ENCODE results near the gene IGF1R. TPM values are rescaled to one million over a fixed set of nuclear protein-coding genes. Genes with fewer than 3 reads are reported as not detected.

The IGF1R gene
- total RNA-seq, 2 donors from 2014 or later: 25.7 to 40.1 TPM

DNA sequence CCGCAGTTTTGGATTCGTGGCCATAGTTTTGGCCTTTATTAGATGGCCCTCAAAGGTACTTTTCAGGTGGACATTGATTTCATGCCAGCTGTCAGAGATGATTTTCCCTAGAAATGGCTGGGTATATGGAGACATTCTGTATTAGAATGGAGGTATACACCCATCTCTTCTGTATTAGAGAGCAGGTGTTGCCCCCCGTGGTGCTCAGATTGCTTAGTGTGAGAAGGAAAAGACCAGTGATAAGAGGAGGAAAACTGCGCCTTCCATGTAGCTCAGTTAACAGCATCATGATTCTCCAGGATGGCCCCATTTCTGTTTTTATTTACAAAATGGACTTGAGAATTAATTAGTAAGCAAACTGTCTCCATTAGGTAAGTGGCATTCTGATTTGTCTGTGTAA is 145.9 kb downstream of the IGF1R start:
- DNase-seq: no peak
- Mint-ChIP-seq H3K4me3 (no peak overlapping the region), H3K27me3 (ENCODE audit: low read depth) (no peaks in the 10 kb centered on the region), H3K36me3 (ENCODE audit: insufficient read depth in 2 of 2) (no peaks in the 10 kb centered on the region), H3K9me3 (no peaks in the 10 kb centered on the region), H3K27ac (no peak overlapping the region), H3K4me1 (ENCODE audit: low read depth) (peaks cover 53% of the 10 kb centered on the region)
- ATAC-seq (replicated peaks in 1 of 2): no peak

DNA sequence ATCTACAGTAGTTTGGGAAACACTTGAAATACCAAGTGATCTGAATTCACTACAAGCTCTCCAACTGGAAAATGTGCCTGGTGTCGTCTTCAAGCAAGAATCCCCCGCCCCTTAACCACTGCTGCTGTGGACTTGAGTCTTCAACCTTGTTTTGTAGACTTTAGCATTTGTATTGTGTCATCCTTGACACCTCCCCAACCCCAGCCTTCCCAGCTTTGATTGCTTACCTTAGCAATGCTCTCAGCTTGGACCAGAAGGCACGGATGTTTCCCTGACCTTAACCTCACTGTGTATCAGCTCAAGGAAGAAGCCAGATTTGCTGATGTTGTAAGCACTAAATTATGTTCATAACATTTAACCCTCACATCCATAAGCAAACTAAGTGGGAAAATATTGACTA is 146.4 kb downstream of the IGF1R start:
- Mint-ChIP-seq H3K4me3 (no peak overlapping the region), H3K9me3 (no peaks in the 10 kb centered on the region), H3K27ac (no peak overlapping the region), H3K27me3 (ENCODE audit: low read depth) (no peaks in the 10 kb centered on the region), H3K4me1 (ENCODE audit: low read depth) (peaks cover 59% of the 10 kb centered on the region), H3K36me3 (ENCODE audit: insufficient read depth in 2 of 2) (no peaks in the 10 kb centered on the region)
- ATAC-seq (replicated peaks in 1 of 2): no peak
- DNase-seq: no peak

DNA sequence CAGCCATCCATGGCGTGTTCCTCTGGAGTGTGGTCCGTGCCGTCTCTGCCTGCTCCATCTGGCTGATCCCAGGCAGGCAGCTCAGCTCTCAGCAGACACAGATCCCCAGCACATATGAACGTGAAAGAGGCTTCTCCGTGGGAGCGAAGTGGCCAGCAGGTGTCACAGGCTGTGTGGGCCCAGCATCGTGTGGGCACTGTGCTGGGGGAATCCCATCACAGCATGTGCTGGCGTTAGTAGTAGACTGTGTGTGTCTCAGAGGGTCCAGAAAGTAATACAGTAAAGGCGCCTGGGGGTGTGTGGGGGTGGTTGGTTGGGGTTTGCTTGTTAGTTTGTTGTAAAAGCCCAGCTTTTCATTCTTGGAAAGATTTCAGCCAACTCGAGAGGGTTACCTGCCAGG is 147.6 kb downstream of the IGF1R start:
- no peak for DNase-seq
- Mint-ChIP-seq H3K9me3 (no peaks in the 10 kb centered on the region), H3K27ac (no peak overlapping the region), H3K4me1 (ENCODE audit: low read depth) (peaks cover 59% of the 10 kb centered on the region), H3K36me3 (ENCODE audit: insufficient read depth in 2 of 2) (no peaks in the 10 kb centered on the region), H3K4me3 (no peak overlapping the region), H3K27me3 (ENCODE audit: low read depth) (no peaks in the 10 kb centered on the region)
- ATAC-seq (replicated peaks in 1 of 2): no peak

DNA sequence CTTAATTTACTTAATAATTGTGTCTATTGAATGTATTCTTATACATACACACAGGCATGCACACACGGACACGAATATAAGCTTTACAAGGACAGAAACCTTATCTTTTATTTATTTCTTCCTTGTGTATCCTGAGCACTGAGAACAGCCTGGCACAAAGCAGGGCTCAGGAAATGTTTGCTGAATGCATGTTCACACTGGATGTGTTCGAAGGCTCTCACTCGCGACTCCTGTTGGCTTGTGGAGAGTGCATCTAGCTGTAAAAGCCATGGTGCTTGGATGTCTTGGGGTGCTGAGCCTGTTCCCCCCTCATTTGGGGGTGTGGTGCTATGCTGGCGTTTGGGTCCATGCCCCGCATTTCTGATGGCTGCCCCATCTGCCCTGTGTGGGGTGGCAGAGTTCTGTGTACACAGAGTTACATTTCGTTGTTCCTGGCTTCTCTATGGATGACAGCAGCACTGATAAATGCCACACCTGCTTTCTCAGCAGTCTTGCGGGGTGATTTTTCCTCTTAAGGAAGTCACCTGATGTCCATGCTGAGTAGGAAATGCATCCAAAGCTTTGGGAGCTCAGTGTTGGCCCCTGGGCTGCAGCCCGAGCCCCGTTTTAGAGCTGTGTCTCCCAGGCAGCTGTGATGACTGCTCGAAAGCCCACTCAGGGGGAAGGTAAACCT is 148.5 kb downstream of the IGF1R start:
- Mint-ChIP-seq H3K27ac (no peak overlapping the region), H3K36me3 (ENCODE audit: insufficient read depth in 2 of 2) (no peaks in the 10 kb centered on the region), H3K4me3 (no peak overlapping the region), H3K4me1 (ENCODE audit: low read depth) (peaks cover 59% of the 10 kb centered on the region), H3K9me3 (no peaks in the 10 kb centered on the region), H3K27me3 (ENCODE audit: low read depth) (no peaks in the 10 kb centered on the region)
- ATAC-seq (replicated peaks in 1 of 2): no peak
- no peak for DNase-seq

DNA sequence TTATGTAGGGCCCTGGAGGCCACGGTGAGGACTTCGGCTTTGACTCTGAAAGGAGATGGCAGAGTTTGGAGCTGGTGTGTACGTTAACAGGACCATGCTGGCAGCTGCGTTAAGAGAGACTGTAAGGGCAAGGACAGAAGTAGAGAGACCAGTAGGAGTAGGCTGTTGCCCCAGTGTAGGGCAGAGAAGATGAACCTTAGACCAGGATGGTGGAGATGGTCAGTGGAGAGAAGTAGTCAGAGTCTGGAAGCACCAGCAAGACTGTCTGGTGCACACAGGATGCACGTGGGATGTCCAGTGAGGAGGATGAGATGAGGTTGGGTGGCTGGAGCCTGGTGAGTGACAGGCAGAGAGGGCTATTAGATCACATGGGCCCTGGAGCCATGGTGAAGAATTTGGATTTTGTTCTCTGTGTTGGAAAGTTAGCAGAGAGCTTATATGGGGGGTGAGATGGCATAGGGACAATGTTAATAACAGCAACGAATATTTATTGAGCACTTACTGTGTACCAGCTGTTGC is 150.1 kb downstream of the IGF1R start:
- Mint-ChIP-seq H3K36me3 (ENCODE audit: insufficient read depth in 2 of 2) (no peaks in the 10 kb centered on the region), H3K27me3 (ENCODE audit: low read depth) (no peaks in the 10 kb centered on the region), H3K4me3 (no peak overlapping the region), H3K27ac (no peak overlapping the region), H3K4me1 (ENCODE audit: low read depth) (peaks cover 50% of the 10 kb centered on the region), H3K9me3 (no peaks in the 10 kb centered on the region)
- ATAC-seq (replicated peaks in 1 of 2) (no peak), DNase-seq (no peak)

DNA sequence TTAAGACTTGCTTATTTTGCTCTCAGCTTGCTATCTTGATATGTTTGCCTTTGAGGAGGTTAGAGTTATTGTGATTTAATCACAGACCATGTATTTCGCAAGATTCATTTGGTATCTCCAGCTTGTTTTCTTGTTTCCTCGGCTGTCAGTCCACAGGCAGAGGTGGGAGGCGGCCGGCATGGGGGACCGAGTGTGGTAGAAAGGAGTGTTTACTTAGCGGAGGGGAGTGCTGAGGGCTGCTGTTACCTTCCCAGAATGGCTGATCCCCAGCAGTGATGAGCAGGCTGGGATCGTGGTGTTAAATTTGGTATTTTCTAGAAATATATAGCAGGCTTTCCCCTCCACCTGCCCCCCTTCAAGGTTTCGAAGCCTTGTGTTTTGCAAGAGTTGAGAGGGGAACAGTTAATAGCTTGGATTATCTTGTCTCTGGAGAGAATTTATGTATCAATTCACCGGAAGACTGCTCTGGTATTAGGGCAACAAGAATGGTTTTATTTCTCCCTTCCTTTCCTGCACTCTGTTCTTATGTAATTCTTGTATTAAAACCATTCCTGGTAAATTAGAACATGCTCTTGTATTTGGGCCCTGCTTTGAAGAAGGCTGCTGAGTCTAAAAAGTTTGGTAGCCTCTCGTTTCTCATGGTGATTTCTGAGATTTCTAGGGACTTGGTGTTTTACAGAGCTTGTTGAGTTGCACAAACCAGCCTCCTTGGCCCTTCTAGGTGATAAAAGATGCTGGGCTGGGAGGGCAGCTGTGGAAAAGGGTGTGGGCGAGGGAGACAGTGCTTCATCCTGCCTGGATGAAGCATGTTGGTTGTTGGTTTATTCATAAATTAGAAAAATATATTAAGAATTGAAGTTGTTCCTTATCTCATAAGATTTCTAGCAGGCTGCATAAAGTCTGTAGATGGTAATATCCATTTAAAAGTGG is 151.4 kb downstream of the IGF1R start:
- no peaks in the 10 kb centered on the region for H3K9me3 Mint-ChIP-seq
- H3K27ac Mint-ChIP-seq: no peak overlapping the region
- H3K36me3 Mint-ChIP-seq (ENCODE audit: insufficient read depth in 2 of 2): no peaks in the 10 kb centered on the region
- DNase-seq: no peak
- peaks cover 50% of the 10 kb centered on the region for H3K4me1 Mint-ChIP-seq (ENCODE audit: low read depth)
- H3K27me3 Mint-ChIP-seq (ENCODE audit: low read depth): no peaks in the 10 kb centered on the region
- H3K4me3 Mint-ChIP-seq: no peak overlapping the region
- no peak for ATAC-seq (replicated peaks in 1 of 2)

DNA sequence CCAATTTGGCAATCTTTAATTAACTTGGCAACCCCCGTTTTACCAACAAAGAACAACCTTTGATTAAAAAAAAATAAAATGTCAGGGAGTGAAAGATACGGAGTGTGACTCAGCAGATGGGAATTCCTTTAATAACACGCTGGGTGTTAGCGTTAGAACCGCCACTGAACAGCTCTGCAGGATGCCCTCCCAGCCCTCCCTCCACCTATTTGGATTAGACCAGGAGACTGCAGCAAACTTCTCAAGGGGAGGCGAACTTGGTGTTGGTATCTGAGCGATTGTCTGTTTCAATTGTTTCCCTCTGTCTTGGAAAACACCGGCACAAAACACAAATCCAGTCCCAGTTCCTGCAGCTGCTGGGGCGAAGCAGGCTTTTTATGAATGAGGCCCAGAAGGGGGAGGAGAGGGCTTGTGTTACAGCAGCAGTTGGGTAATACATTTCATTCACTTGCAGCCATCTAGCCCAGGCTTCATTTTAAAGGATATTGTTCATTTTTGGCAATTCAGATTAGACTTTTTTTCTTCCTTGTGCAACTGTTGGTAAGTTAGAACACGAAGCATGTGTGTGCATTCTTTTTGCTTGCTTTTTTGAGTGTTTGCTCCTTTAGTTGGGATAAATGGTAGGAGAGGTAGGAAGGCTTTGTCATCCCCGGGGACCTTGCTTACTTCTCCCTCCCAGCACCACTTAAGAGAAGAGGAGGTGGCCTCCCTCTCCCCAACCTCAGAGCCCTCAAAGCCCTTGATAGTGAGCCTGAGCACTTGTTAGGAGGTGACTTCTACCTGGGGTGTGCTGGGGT is 152.3 kb downstream of the IGF1R start:
- Mint-ChIP-seq H3K9me3 (no peaks in the 10 kb centered on the region), H3K36me3 (ENCODE audit: insufficient read depth in 2 of 2) (no peaks in the 10 kb centered on the region), H3K4me3 (peak overlapping the region; percentile 18 to 60), H3K27me3 (ENCODE audit: low read depth) (no peaks in the 10 kb centered on the region), H3K27ac (peak overlapping the region; percentile 37), H3K4me1 (ENCODE audit: low read depth) (peaks cover 49% of the 10 kb centered on the region)
- no peak for ATAC-seq (replicated peaks in 1 of 2)
- no peak for DNase-seq

DNA sequence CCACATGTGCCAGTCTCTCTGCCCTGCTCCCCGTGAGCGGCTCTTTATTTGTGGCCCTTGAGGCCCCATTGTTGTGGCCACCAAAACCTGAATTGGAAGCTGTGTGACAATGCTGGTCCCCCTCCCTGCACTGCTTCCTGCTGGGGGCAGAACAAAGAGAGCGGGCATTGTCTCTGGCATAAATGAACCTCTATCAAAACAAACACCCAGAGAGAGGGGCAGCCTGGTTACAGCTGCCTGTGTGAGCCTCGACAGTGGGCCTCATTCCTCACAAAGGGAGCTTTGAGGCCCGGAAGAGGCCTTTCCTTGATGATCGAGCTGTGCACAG is 152.9 kb downstream of the IGF1R start:
- H3K27ac Mint-ChIP-seq: peak overlapping the region; percentile 37
- peaks cover 43% of the 10 kb centered on the region for H3K4me1 Mint-ChIP-seq (ENCODE audit: low read depth)
- no peaks in the 10 kb centered on the region for H3K36me3 Mint-ChIP-seq (ENCODE audit: insufficient read depth in 2 of 2)
- peak; percentile 19 to 53 for ATAC-seq (replicated peaks in 1 of 2)
- H3K9me3 Mint-ChIP-seq: no peaks in the 10 kb centered on the region
- peak overlapping the region; percentile 18 to 60 for H3K4me3 Mint-ChIP-seq
- DNase-seq: no peak
- no peaks in the 10 kb centered on the region for H3K27me3 Mint-ChIP-seq (ENCODE audit: low read depth)

DNA sequence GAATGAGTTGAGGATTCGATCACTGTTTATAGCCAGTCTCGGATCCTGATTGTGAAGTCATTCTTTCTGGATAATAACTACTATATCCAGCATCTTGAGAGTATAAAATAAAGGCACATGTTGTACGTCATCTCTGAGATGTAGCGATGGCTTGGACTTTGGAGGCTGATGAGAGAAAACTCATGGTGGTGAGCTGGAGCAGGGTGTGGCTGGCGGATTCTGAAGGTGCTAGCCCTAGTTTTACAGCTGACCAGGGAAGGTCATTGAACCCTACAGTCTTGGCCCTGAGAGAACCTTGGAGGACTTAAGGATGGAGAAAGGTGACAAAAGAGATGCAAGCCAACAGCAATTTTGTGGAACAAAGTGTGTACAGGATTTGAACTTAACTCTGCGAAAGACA is 153.8 kb downstream of the IGF1R start:
- Mint-ChIP-seq H3K4me3 (no peak overlapping the region), H3K36me3 (ENCODE audit: insufficient read depth in 2 of 2) (no peaks in the 10 kb centered on the region), H3K27me3 (ENCODE audit: low read depth) (no peaks in the 10 kb centered on the region), H3K27ac (no peak overlapping the region), H3K4me1 (ENCODE audit: low read depth) (peaks cover 50% of the 10 kb centered on the region), H3K9me3 (no peaks in the 10 kb centered on the region)
- no peak for ATAC-seq (replicated peaks in 1 of 2)
- no peak for DNase-seq

DNA sequence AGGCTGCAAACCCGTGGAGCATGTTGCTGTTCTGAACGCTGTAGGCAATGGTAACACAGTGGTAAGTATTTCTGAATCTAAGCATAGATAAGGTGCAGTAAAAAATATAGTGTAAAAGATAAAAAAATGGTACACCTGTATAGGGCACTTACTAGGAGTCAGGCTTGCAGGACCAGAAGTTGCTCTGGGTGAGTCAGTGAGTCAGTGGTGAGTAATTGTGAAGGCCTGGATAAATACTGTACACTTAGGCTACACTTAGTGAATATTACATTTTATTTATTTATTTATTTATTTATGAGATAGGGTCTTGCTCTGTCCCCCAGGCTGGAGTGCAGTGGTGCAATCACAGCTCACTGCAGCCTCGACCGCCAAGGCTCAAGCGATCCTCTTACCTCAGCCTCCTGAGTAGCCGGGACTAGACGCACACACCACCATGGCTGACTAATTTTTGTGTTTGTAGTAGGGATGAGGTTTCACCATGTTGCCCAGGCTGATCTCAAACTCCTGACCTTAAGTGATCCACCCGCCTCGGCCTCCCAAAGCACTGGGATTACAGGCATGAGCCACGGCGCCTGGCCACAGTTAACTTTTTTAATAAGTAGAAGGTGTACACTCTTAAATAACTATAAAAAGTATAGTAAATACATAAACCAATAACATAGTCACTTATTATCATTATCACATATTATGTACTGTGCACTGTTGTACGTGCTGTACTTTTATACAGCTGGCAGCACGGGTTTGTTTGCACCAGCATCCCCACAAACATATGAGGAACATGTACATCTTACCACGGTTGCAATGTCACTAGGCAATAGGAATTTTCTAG is 155.1 kb downstream of the IGF1R start:
- Mint-ChIP-seq H3K9me3 (no peaks in the 10 kb centered on the region), H3K36me3 (ENCODE audit: insufficient read depth in 2 of 2) (no peaks in the 10 kb centered on the region), H3K4me3 (no peak overlapping the region), H3K4me1 (ENCODE audit: low read depth) (peaks cover 42% of the 10 kb centered on the region), H3K27me3 (ENCODE audit: low read depth) (no peaks in the 10 kb centered on the region), H3K27ac (no peak overlapping the region)
- ATAC-seq (replicated peaks in 1 of 2) (no peak), DNase-seq (no peak)

DNA sequence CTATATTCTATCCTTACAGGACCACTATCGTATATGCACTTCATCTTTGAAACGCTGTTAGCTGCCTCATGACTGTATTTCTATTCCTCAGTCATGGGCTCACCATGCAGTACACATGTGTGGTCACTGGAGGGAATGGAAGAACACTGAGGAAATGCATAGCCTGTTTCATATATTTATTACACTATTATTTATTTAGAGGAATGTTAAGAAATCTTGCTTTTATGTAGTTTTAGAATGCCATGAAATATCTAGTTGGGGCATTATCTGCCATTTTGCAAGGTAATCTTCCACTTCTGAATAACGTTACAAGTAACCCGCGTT is 155.7 kb downstream of the IGF1R start:
- Mint-ChIP-seq H3K27me3 (ENCODE audit: low read depth) (no peaks in the 10 kb centered on the region), H3K27ac (no peak overlapping the region), H3K9me3 (no peaks in the 10 kb centered on the region), H3K36me3 (ENCODE audit: insufficient read depth in 2 of 2) (no peaks in the 10 kb centered on the region), H3K4me1 (ENCODE audit: low read depth) (peaks cover 40% of the 10 kb centered on the region), H3K4me3 (no peak overlapping the region)
- ATAC-seq (replicated peaks in 1 of 2): no peak
- DNase-seq: no peak

DNA sequence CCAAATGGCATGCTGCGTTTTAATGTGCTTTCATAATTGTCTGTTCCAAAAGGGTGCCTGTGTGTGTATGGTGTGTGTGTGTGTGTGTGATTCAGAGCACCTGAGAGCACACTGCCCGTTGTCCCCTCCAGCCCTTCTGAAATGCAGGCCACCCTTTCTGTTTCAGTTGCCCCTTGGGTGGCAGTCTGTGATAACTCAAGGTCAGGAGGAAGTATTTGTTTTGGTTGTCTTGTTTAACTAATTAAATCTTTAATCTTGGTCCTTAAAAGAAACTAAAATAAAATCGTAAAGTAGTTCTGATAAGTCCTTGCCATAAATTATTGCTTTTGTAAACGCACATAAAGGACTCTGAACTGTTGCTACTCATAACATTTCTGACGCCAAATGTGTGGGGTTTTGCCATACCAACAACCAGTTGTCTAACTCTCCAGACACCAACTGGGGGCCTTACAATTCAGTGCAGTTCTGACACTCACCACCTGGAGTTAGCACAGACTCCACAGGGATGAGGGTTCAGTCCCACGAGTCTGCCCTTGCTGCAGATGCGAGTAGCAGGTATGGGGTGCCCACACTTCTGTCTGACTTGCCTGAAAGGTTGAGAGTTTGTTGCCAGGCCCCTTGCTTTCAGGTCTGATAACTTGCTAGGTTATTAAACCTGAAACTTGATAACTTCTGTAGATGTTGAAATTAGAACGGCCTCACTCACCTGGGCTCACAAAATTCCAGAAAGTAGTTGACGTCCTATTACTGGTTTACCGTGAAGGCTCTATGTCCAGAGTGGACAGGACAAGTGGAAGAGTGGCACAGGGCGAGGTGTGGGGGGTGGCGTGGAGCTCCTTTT is 157.3 kb downstream of the IGF1R start:
- Mint-ChIP-seq H3K4me3 (no peak overlapping the region), H3K27me3 (ENCODE audit: low read depth) (no peaks in the 10 kb centered on the region), H3K4me1 (ENCODE audit: low read depth) (peaks cover 25% of the 10 kb centered on the region), H3K9me3 (no peaks in the 10 kb centered on the region), H3K27ac (no peak overlapping the region), H3K36me3 (ENCODE audit: insufficient read depth in 2 of 2) (no peaks in the 10 kb centered on the region)
- DNase-seq: no peak
- ATAC-seq (replicated peaks in 1 of 2): no peak

Data from activated T-cell treated with anti-CD3 and anti-CD28 coated beads, Interleukin-2, amount 50 U/mL, for 72 hours (primary cell).